Activated CD4-positive, alpha-beta memory T cell treated with anti-CD3 and anti-CD28 coated beads, Interleukin-2, amount 10 ng/mL, durations not matched to agents 7 days and 5 days (primary cell): Measurements from ENCODE around the gene TCHHL1. TPM values are rescaled to one million over a fixed set of nuclear protein-coding genes. Genes with fewer than 3 reads are reported as not detected.

Experiments
- CTCF ChIA-PET: fragments of 350-600 bp; sonication (Branson Sonifier 250); formaldehyde crosslinking; loops from one replicate; lab custom pipeline; 2021; ENCODE audit warnings: antibody characterized with exemption, inconsistent platforms; lab: Charles Lee
- POLR2A ChIA-PET: fragments of 350-600 bp; sonication (Branson Sonifier 250); formaldehyde crosslinking; loops from one replicate; lab custom pipeline; 2021; ENCODE audit warnings: antibody characterized with exemption; lab: Charles Lee
- DNase-seq: peaks from one replicate; pipeline ENCODE4 v3.0.0-alpha.2; 2020
- H3K27ac Mint-ChIP-seq: one replicate; pipeline ENCODE4 v1.8.0; 2021; ENCODE audit warnings: mild to moderate bottlenecking, mixed read lengths
- H3K27me3 Mint-ChIP-seq: one replicate; pipeline ENCODE4 v1.8.0; 2021; ENCODE audit warnings: mixed read lengths
- H3K36me3 Mint-ChIP-seq: one replicate; pipeline ENCODE4 v1.8.0; 2021; ENCODE audit warnings: low read depth, mixed read lengths
- H3K4me1 Mint-ChIP-seq: one replicate; pipeline ENCODE4 v1.8.0; 2021; ENCODE audit warnings: mixed read lengths
- H3K4me3 Mint-ChIP-seq: one replicate; pipeline ENCODE4 v1.8.0; 2021; ENCODE audit warnings: mild to moderate bottlenecking, mixed read lengths
- H3K9me3 Mint-ChIP-seq: one replicate; pipeline ENCODE4 v1.8.0; 2021; ENCODE audit warnings: mixed read lengths
- total RNA-seq, 2 experiments: library from RNA; stranded (reverse); gene quantifications; one replicate each; pipeline ENCODE4 v1.2.3, GENCODE V29; 2021

TCHHL1 gene
- total RNA-seq: not detected

DNA sequence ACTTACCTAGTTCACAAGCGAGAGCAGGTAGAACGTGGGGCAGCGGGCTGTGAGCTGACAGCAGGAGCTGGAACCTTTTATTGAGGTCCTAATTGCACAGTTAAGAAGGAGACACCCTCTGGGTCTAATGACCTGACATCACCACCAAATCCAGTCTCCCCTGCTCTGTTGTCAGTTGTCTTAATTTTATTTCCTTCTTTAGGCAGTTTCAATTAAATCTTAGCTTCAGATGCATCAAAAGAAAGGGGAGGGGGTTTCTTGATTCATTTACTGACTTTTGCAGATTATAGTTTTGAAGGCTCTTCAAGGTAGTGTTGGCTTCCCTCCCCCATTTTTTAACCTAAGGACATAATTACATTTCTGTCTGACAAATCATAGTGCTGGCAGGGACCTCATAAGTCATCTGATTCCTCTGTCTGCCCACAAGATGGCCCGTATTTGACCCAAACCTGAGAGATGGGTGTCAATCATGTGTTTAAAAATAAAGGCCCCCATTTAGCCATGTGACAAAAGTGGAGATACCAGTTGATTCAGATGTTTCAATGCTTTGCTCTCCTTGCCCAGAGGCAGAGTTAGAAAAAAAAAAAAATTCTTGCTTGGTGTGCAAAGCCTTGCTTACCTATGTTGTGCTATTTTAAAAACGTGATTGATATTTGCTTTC is at the start of gene TCHHL1:
Gene TCHHL1 (minus strand): TSS at position 51 of the 661 bp plus-strand sequence. CDS start 921 bp downstream, outside the sequence.
- ChIA-PET CTCF (no interaction called here), POLR2A (no interaction called here)
- H3K27ac Mint-ChIP-seq: no peak within 1 kb of the TSS
- H3K27me3 Mint-ChIP-seq: peaks cover 22% of the 10 kb centered on the region
- no peak for DNase-seq
- no peaks in the 10 kb centered on the region for H3K4me1 Mint-ChIP-seq
- H3K36me3 Mint-ChIP-seq: no peaks in the 10 kb centered on the region
- no peak within 1 kb of the TSS for H3K4me3 Mint-ChIP-seq
- H3K9me3 Mint-ChIP-seq: no peaks in the 10 kb centered on the region

DNA sequence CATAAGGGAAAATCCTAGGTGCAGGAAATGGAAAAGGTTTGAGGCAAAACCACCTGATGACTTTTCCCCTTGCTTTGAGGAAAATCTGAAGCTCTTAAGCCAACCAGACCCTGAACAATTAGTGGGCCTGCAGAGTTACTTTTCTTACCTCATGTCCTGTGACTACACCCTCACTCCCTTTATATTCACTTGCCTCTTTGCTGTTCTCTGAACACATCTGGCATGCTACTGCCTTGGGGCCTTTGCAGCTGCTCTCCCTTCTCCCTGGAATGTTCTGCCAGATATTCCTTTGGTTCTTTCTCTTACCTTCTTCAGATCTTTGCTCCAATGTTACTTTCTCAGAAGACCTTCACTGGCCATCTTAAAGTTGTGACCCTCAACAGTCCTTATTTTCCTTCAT is 48.4 kb upstream of the TCHHL1 start:
- Mint-ChIP-seq H3K4me3 (no peak overlapping the region), H3K36me3 (no peaks in the 10 kb centered on the region), H3K4me1 (no peaks in the 10 kb centered on the region), H3K9me3 (no peaks in the 10 kb centered on the region), H3K27me3 (peaks cover 62% of the 10 kb centered on the region), H3K27ac (no peak overlapping the region)
- POLR2A ChIA-PET: no interaction called here
- DNase-seq: no peak
- CTCF ChIA-PET: interaction anchor here (1.0 kb wide), 1 partner anchor 49 kb away, joined by 3 read pairs; no protein-coding TSS in a partner anchor

DNA sequence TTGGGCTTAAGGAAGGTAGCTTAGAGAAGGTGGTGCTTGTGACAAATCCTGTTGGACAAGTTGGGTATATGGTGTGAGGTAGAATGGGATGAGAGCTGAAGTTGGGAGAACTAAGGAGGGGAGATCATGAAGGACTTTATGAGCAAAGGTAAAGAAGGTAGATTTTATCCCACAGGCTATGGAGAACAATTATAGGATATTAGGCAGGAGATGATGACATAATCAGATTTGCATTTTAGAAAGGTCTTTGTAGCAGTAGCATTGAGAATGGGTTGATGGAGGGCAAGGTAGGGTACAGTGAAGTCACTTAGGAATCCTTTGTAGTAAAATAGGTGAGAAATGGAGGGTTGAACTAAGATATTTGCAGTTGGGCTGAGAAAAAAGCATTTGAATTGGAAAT is 41.3 kb upstream of the TCHHL1 start:
- DNase-seq: no peak
- H3K4me3 Mint-ChIP-seq: no peak overlapping the region
- no peak overlapping the region for H3K27ac Mint-ChIP-seq
- no peaks in the 10 kb centered on the region for H3K4me1 Mint-ChIP-seq
- no peaks in the 10 kb centered on the region for H3K36me3 Mint-ChIP-seq
- ChIA-PET POLR2A (no interaction called here), CTCF (no interaction called here)
- peaks cover 73% of the 10 kb centered on the region for H3K27me3 Mint-ChIP-seq
- H3K9me3 Mint-ChIP-seq: no peaks in the 10 kb centered on the region

DNA sequence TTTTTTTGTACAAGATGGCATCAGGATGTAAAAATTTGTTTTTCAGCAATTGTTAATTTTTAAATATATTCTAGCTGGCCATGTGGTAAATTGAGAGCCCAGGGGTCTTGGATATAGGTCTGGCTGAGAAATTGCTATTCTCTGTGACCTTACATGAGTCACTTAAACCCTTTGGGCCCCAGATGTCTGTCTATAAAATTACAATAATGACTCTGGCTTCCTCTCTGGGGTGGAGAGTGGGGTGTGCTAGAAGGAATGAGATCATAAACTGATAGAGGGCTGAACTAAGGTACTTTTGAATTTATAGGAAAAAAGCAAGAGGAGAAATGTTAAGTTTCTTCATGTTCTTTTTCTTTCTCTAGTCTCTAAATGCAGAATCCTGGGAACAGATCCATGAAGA is 38.8 kb upstream of the TCHHL1 start:
- ChIA-PET POLR2A (no interaction called here), CTCF (no interaction called here)
- no peak overlapping the region for H3K27ac Mint-ChIP-seq
- no peak overlapping the region for H3K4me3 Mint-ChIP-seq
- H3K9me3 Mint-ChIP-seq: no peaks in the 10 kb centered on the region
- no peaks in the 10 kb centered on the region for H3K4me1 Mint-ChIP-seq
- peaks cover 58% of the 10 kb centered on the region for H3K27me3 Mint-ChIP-seq
- DNase-seq: no peak
- H3K36me3 Mint-ChIP-seq: no peaks in the 10 kb centered on the region

DNA sequence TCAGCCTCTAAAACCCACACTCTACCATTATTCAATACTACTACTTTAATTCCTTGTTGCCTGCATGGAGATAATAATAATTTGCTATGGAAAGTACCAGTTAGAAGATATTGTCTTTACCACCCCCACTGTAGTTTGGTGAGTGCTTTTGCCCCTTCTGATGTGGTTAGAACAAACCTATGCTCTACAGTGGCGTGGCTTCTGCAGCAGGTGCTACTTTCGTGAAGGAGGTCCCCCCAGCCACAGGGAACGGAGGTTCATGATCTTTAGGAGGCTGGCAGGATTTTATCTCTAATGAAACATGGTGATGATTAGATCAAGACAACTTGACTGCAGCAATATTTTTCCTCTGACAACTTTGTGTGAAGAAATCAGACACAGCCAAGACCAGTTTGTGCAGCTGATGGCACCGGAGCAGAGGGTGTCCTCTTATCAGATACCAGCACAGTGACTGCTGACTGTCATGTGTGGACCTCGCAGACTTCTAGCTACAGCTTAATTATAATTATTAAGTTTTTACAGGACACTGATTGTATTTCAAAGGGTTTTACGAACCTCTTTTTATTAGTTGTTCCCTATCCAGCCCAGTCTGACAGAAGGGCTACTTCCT is 37.1 kb upstream of the TCHHL1 start:
- Mint-ChIP-seq H3K36me3 (no peaks in the 10 kb centered on the region), H3K27me3 (peaks cover 58% of the 10 kb centered on the region), H3K9me3 (no peaks in the 10 kb centered on the region), H3K4me3 (no peak overlapping the region), H3K27ac (no peak overlapping the region), H3K4me1 (no peaks in the 10 kb centered on the region)
- CTCF ChIA-PET: no interaction called here
- no peak for DNase-seq
- POLR2A ChIA-PET: interaction anchor here (0.6 kb wide), 1 partner anchor 9 kb away, joined by 3 read pairs; no protein-coding TSS in a partner anchor

DNA sequence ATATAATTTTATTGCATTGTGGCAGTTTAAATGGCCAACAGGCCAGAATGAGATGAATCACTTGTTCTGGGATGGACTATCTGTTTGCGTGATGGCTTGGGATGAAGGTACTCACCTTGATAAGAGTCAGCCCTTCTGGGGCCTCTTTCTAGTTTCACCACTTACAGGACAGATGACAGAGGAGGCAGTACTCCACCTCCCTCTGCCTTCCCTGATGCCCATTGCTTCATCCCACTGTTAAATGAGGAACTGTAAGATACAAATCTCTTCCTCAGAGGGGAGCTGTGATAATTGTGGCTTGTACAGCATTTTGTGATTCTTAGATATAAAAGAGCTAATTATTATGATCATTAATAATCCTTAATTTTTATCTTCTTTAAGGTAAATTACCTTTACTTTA is 30.1 kb upstream of the TCHHL1 start:
- Mint-ChIP-seq H3K9me3 (no peaks in the 10 kb centered on the region), H3K27me3 (peaks cover 47% of the 10 kb centered on the region), H3K36me3 (no peaks in the 10 kb centered on the region), H3K4me3 (no peak overlapping the region), H3K27ac (no peak overlapping the region), H3K4me1 (no peaks in the 10 kb centered on the region)
- ChIA-PET CTCF (interaction anchor here (2.4 kb wide), 1 partner anchor 70 kb away, joined by 5 read pairs; no protein-coding TSS in a partner anchor), POLR2A (interaction anchor here (0.6 kb wide), 1 partner anchor 348 kb away, joined by 3 read pairs; no protein-coding TSS in a partner anchor)
- DNase-seq: no peak

DNA sequence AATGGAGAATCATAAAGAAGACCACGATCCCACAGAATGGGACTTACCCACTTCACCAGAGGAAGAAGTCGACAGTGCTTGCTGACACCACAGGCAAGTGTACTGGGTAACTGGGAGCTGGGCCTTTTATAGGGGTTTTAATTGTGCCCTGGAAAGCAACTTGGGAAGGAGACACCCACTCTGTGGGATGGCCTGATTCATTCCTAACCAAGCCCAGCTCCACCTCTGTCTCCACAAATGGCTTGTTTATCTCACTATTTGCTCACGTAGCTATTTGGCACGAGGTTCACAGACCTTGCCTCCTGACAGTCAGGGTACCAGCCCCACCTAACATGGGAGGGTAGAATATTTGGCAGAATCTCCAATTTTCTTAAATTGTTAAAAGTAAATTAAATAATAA is 26.5 kb upstream of the TCHHL1 start, which contains the start of gene TCHH:
Gene TCHH (minus strand): TSS at position 101 of the 400 bp plus-strand sequence. CDS start 1,364 bp downstream, outside the sequence.
- no peak for DNase-seq
- H3K4me3 Mint-ChIP-seq: no peak within 1 kb of the TSS
- no peaks in the 10 kb centered on the region for H3K36me3 Mint-ChIP-seq
- no peak within 1 kb of the TSS for H3K27ac Mint-ChIP-seq
- POLR2A ChIA-PET: no interaction called here
- H3K4me1 Mint-ChIP-seq: no peaks in the 10 kb centered on the region
- peaks cover 33% of the 10 kb centered on the region for H3K27me3 Mint-ChIP-seq
- CTCF ChIA-PET: no interaction called here
- no peaks in the 10 kb centered on the region for H3K9me3 Mint-ChIP-seq

DNA sequence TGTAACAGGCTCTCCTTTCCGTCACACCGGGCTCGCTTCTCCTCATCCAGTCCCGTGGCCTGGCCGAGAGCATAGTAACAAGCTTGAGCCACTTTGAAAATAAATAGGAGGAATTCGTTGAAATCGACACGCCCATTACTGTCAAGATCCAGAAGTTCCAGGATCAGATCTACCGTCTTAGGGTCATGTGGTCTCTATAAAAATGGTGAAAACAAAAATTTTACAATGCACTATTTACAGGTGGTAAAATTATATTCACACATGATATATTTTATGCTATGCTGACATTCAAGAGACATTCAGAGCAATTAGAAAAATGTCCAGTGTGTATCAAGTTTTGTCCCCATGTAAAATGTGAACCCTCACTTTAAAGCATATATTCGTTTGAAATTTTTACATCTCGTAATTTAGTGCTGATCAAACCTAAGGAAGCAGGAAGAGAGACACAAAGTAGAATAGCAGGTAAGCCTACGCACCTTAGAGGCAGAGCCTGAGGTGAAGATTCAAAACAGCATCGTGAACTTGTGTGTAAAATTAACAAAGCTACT is 24.1 kb upstream of the TCHHL1 start:
- no peak overlapping the region for H3K27ac Mint-ChIP-seq
- peaks cover 4% of the 10 kb centered on the region for H3K9me3 Mint-ChIP-seq
- POLR2A ChIA-PET: no interaction called here
- no peak overlapping the region for H3K4me3 Mint-ChIP-seq
- no peak for DNase-seq
- H3K4me1 Mint-ChIP-seq: peaks cover 6% of the 10 kb centered on the region
- peaks cover 18% of the 10 kb centered on the region for H3K27me3 Mint-ChIP-seq
- CTCF ChIA-PET: interaction anchor here (2.8 kb wide), 1 partner anchor 60 kb away, joined by 10 read pairs; no protein-coding TSS in a partner anchor
- H3K36me3 Mint-ChIP-seq: no peaks in the 10 kb centered on the region

DNA sequence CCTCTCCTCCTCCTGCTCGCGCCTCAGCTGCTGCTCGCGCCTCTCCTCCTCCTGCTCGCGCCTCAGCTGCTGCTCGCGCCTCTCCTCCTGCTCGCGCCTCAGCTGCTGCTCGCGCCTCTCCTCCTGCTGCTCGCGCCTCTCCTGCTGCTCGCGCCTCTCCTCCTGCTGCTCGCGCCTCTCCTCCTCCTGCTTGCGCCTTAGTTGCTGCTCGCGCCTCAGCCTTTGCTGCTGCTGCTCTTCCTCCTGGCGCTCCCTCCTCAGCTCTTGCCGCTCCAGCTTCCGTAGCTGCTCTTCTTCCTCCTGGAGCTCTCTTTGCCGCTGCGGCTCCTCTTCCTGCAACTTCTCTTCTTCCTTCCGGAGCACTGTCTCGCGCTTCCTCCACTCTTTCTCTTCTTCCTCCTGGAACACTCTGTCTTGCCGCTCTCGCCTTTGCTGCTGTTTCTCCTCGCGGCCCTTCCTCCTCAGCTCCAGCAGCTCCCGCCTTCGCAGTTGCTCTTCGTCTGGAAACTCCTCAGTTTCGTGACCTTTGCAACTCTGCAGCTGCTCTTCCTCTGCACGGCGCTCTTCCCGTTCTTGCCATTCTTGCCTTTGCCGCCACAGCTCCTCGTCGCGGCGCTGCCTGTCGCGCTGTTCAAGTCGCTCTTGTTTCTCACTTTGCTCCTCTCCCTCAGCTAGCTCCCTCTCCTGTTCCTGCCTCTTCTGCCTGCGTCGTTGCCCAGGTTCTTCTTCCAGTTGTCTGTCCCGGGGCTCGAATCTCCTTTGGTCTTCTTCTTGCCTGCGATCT is 23.4 kb upstream of the TCHHL1 start:
- Mint-ChIP-seq H3K36me3 (no peaks in the 10 kb centered on the region), H3K4me1 (peaks cover 7% of the 10 kb centered on the region), H3K27me3 (peaks cover 16% of the 10 kb centered on the region), H3K9me3 (peaks cover 4% of the 10 kb centered on the region), H3K4me3 (no peak overlapping the region), H3K27ac (no peak overlapping the region)
- DNase-seq: no peak
- CTCF ChIA-PET: interaction anchor here (0.6 to 2.8 kb wide), 5 partner anchors 44 to 114 kb away, joined by 3 to 10 read pairs (median 4); partner anchors contain the start of gene S100A11
- POLR2A ChIA-PET: interaction anchor here (0.6 kb wide), 1 partner anchor 12 kb away, joined by 4 read pairs; no protein-coding TSS in a partner anchor

DNA sequence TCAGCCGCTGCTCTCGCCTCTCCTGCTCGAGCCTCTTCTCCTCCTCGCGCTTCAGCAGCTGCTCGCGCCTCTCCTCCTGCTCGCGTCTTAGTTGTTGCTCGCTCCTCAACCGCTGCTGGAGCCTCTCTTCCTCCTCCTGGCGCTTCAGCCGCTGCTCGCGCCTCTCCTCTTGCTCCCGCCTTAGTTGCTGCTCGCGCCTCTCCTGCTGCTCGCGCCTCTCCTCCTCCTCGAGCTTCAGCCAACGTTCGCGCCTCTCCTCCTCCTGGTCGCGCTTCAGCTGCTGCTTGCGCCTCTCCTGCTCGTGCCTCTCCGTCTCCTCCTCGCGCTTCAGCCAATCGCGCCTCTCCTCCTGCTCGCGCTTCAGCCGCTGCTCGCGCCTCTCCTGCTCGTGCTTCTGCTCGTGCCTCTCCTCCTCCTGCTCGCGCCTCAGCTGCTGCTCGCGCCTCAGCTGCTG is 22.7 kb upstream of the TCHHL1 start:
- H3K4me1 Mint-ChIP-seq: peaks cover 7% of the 10 kb centered on the region
- POLR2A ChIA-PET: interaction anchor here (0.6 to 1.3 kb wide), 2 partner anchors 12 to 73 kb away, joined by 3 to 4 read pairs; no protein-coding TSS in a partner anchor
- no peak overlapping the region for H3K4me3 Mint-ChIP-seq
- H3K27me3 Mint-ChIP-seq: peaks cover 8% of the 10 kb centered on the region
- peak; percentile 44 for DNase-seq
- CTCF ChIA-PET: interaction anchor here (0.6 to 2.8 kb wide), 6 partner anchors 43 to 211 kb away, joined by 3 to 10 read pairs (median 4); no protein-coding TSS in a partner anchor
- peaks cover 4% of the 10 kb centered on the region for H3K9me3 Mint-ChIP-seq
- H3K27ac Mint-ChIP-seq: no peak overlapping the region
- H3K36me3 Mint-ChIP-seq: no peaks in the 10 kb centered on the region

DNA sequence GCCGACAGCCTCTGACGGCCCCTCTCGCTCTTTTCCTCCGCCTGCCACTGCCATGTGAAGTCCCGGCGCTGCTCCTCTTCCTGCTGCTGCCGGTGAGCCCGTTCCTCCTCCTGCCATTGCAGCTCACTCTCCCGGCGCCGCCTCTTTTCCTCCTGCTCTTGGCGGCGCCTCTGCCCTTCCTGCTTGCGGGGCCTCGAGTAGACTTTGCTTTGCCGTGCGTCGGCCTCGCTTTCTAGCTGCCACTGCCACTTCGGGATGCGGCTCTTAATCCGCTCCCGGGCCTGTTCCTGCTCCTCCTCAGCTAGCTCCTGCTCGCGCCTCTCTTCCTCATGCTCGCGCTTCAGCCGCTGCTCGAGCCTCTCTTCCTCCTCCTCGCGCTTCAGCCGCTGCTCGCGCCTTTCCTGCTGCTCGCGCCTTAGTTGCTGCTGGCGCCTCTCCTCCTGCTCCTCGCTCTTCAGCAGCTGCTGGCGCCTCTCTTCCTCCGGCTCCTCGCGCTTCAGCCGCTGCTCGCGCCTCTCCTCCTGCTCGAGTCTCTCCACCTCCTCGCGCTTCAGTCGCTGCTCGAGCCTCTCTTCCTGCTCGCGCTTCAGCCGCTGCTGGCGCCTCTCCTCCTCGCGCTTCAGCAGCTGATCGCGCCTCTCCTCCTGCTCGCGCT is 22.1 kb upstream of the TCHHL1 start:
- Mint-ChIP-seq H3K27me3 (peaks cover 8% of the 10 kb centered on the region), H3K27ac (no peak overlapping the region), H3K4me3 (no peak overlapping the region), H3K36me3 (no peaks in the 10 kb centered on the region), H3K4me1 (peaks cover 7% of the 10 kb centered on the region), H3K9me3 (peaks cover 4% of the 10 kb centered on the region)
- ChIA-PET POLR2A (interaction anchor here (0.8 to 1.3 kb wide), 3 partner anchors 72 to 76 kb away, joined by 3 to 4 read pairs (median 3); no protein-coding TSS in a partner anchor), CTCF (interaction anchor here (0.7 to 2.8 kb wide), 7 partner anchors 58 to 349 kb away, joined by 3 to 10 read pairs (median 4); no protein-coding TSS in a partner anchor)
- peak; percentile 45 for DNase-seq
